Duodenal mucosa (tissue), 2 donors: ENCODE data around the gene PGK1.
"Not testable (repeated sequence)": the region's sequence is repeated elsewhere in the genome, so short reads cannot be mapped to it uniquely, and the experiment has no call there.

ENCODE experiments used
- H3K27ac ChIP-seq: one replicate; pipeline ENCODE4 v1.7.0; 2013; ENCODE audit warnings: low read depth, low read length
- H3K27me3 ChIP-seq, 2 donors: one replicate each; pipeline ENCODE4 v1.7.0; 2013; ENCODE audit warnings: low read length in 2 of 2, control low read depth in 1 of 2; ENCODE audit not compliant: insufficient read depth in 2 of 2, control insufficient read depth in 1 of 2
- H3K36me3 ChIP-seq, 2 donors: one replicate each; pipeline ENCODE4 v1.7.0; 2013; ENCODE audit warnings: low read length in 2 of 2, control low read depth in 1 of 2; ENCODE audit not compliant: insufficient read depth in 2 of 2, control insufficient read depth in 1 of 2
- H3K4me1 ChIP-seq, 2 donors: one replicate each; pipeline ENCODE4 v1.7.0; 2013; ENCODE audit warnings: low read length in 2 of 2, control low read depth in 1 of 2; ENCODE audit not compliant: insufficient read depth in 2 of 2, control insufficient read depth in 1 of 2
- H3K4me3 ChIP-seq, 2 donors: one replicate each; pipeline ENCODE4 v1.7.0; 2013; ENCODE audit warnings: low read length in 2 of 2, low read depth in 1 of 2
- H3K9ac ChIP-seq, 2 donors: one replicate each; pipeline ENCODE4 v1.7.0; 2013; ENCODE audit warnings: low read length in 2 of 2, low read depth in 1 of 2
- H3K9me3 ChIP-seq, 2 donors: one replicate each; pipeline ENCODE4 v1.7.0; 2013; ENCODE audit warnings: low read length in 2 of 2, control low read depth in 1 of 2; ENCODE audit not compliant: control insufficient read depth in 1 of 2

Gene PGK1

GRCh38 chrX:78103623-78104446 lies at the start of gene PGK1:
TSS of gene PGK1 (plus strand) at chrX:78104248. CDS start at chrX:78104341, 93 bp downstream.
- Histone ChIP-seq H3K4me3 (peak within 1 kb of the TSS; percentile 94 to 97), H3K27ac (peak within 1 kb of the TSS; percentile 90), H3K4me1 (peaks cover 26 to 35% of the 10 kb centered on the region in 2 donors), H3K36me3 (no peaks in the 10 kb centered on the region), H3K9me3 (no peaks in the 10 kb centered on the region), H3K27me3 (no peaks in the 10 kb centered on the region), H3K9ac (peak within 1 kb of the TSS; percentile 92 to 97)

- H3K36me3 ChIP-seq, result no peaks in the 10 kb centered on the region
- H3K4me1 ChIP-seq, result no peaks in the 10 kb centered on the region
- no peak overlapping the region for H3K9ac ChIP-seq
- H3K4me3 ChIP-seq, result no peak overlapping the region
- no peak overlapping the region for H3K27ac ChIP-seq
- peaks cover 0 to under 1% of the 10 kb centered on the region in 2 donors for H3K9me3 ChIP-seq
- H3K27me3 ChIP-seq, result no peaks in the 10 kb centered on the region
These were observed 40.4 kb upstream of the PGK1 start for GRCh38 chrX:78063687-78064086.

- no peaks in the 10 kb centered on the region for H3K4me1 ChIP-seq
- no peak overlapping the region for H3K4me3 ChIP-seq
- H3K27ac ChIP-seq, result no peak overlapping the region
- no peaks in the 10 kb centered on the region for H3K36me3 ChIP-seq
- no peaks in the 10 kb centered on the region for H3K27me3 ChIP-seq
- H3K9ac ChIP-seq, result no peak overlapping the region
- H3K9me3 ChIP-seq, result peaks cover 0 to 2% of the 10 kb centered on the region in 2 donors
These were observed 39.9 kb upstream of the PGK1 start for GRCh38 chrX:78064152-78064551.

- H3K4me3 ChIP-seq, H3K36me3 ChIP-seq, H3K27me3 ChIP-seq, H3K9ac ChIP-seq, H3K4me1 ChIP-seq, H3K27ac ChIP-seq, H3K9me3 ChIP-seq: not testable (repeated sequence)
These were observed 39.1 kb upstream of the PGK1 start for GRCh38 chrX:78064698-78065601.

- Histone ChIP-seq H3K9ac (no peak overlapping the region), H3K4me1 (no peaks in the 10 kb centered on the region), H3K27ac (no peak overlapping the region), H3K4me3 (no peak overlapping the region), H3K9me3 (peaks cover 0 to 2% of the 10 kb centered on the region in 2 donors), H3K27me3 (no peaks in the 10 kb centered on the region), H3K36me3 (no peaks in the 10 kb centered on the region)
These were observed 37.9 kb upstream of the PGK1 start for GRCh38 chrX:78066110-78066509.

- Histone ChIP-seq H3K27me3 (no peaks in the 10 kb centered on the region), H3K4me3 (no peak overlapping the region), H3K27ac (no peak overlapping the region), H3K4me1 (no peaks in the 10 kb centered on the region), H3K9ac (no peak overlapping the region), H3K9me3 (peaks cover 0 to 2% of the 10 kb centered on the region in 2 donors), H3K36me3 (no peaks in the 10 kb centered on the region)
These were observed 32.7 kb upstream of the PGK1 start for GRCh38 chrX:78071331-78071730.

- not testable (repeated sequence) for H3K27me3 ChIP-seq, H3K27ac ChIP-seq, H3K36me3 ChIP-seq, H3K4me1 ChIP-seq, H3K4me3 ChIP-seq, H3K9ac ChIP-seq, H3K9me3 ChIP-seq
These were observed 30.6 kb upstream of the PGK1 start for GRCh38 chrX:78073147-78074077.

- Histone ChIP-seq H3K9ac (no peak overlapping the region), H3K27ac (no peak overlapping the region), H3K27me3 (no peaks in the 10 kb centered on the region), H3K4me3 (no peak overlapping the region), H3K36me3 (no peaks in the 10 kb centered on the region), H3K4me1 (no peaks in the 10 kb centered on the region), H3K9me3 (no peaks in the 10 kb centered on the region)
These were observed 30.0 kb upstream of the PGK1 start for GRCh38 chrX:78074088-78074487.

- no peak overlapping the region for H3K27ac ChIP-seq
- H3K36me3 ChIP-seq, result no peaks in the 10 kb centered on the region
- no peaks in the 10 kb centered on the region for H3K4me1 ChIP-seq
- H3K9me3 ChIP-seq, result no peaks in the 10 kb centered on the region
- no peak overlapping the region for H3K9ac ChIP-seq
- no peak overlapping the region for H3K4me3 ChIP-seq
- H3K27me3 ChIP-seq, result no peaks in the 10 kb centered on the region
These were observed 28.2 kb upstream of the PGK1 start for GRCh38 chrX:78075787-78076389.
